Measurements from ENCODE around the gene ERCC1. TPM values are rescaled to one million over a fixed set of nuclear protein-coding genes. Genes with fewer than 3 reads are reported as not detected.

ERCC1 gene
- total RNA-seq, 2 experiments from 2014 or later, result 32.5 to 32.6 TPM

DNA sequence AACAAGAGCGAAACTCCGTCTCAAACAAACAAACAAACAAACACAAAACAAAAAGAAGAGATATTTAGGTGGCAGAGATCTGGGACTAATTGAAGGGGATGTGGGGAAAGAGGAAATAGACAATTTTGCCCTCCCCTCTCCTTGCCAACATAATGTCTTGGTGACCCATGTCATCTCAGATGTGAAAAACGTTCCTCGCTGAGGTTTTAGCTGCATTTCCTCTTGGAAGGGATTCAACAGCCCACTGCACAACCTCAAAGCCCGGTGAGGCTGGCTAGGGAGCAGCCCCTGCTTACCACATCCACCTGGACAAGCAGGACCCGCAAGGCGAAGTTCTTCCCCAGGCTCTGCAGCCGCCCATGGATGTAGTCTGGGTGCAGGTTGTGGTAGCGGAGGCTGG, 4.9 kb downstream of the ERCC1 start:
- Histone ChIP-seq H3K27ac (ENCODE audit: low read depth in 1 of 2, low read length in 2 of 2) (no peak overlapping the region), H3K27me3 (ENCODE audit: control insufficient read depth in 1 of 2, insufficient read depth in 2 of 2, low read length in 2 of 2) (no peaks in the 10 kb centered on the region), H3K4me3 (ENCODE audit: low read length) (no peak overlapping the region), H3K4me1 (ENCODE audit: insufficient read depth, low read length) (peaks cover 35% of the 10 kb centered on the region), H3K9me3 (ENCODE audit: control insufficient read depth in 1 of 2, insufficient read depth in 1 of 2, low read length in 2 of 2) (no peaks in the 10 kb centered on the region), H3K36me3 (ENCODE audit: insufficient read depth, low read length) (peaks cover 36% of the 10 kb centered on the region)
- H3K36me3 Mint-ChIP-seq (ENCODE audit: low read depth), result peaks cover 55% of the 10 kb centered on the region
- H3K4me3 Mint-ChIP-seq, result no peak overlapping the region
- CTCF ChIA-PET, result no interaction called here
- H3K9me3 Mint-ChIP-seq, result no peaks in the 10 kb centered on the region
- intact Hi-C loops (cut with DNase I, micrococcal nuclease), result no loop called here
- peaks cover 39% of the 10 kb centered on the region for H3K4me1 Mint-ChIP-seq (ENCODE audit: low read depth)
- H3K27me3 Mint-ChIP-seq, result no peaks in the 10 kb centered on the region
- no peak overlapping the region for H3K27ac Mint-ChIP-seq
- TF ChIP-seq, protein P1, sequence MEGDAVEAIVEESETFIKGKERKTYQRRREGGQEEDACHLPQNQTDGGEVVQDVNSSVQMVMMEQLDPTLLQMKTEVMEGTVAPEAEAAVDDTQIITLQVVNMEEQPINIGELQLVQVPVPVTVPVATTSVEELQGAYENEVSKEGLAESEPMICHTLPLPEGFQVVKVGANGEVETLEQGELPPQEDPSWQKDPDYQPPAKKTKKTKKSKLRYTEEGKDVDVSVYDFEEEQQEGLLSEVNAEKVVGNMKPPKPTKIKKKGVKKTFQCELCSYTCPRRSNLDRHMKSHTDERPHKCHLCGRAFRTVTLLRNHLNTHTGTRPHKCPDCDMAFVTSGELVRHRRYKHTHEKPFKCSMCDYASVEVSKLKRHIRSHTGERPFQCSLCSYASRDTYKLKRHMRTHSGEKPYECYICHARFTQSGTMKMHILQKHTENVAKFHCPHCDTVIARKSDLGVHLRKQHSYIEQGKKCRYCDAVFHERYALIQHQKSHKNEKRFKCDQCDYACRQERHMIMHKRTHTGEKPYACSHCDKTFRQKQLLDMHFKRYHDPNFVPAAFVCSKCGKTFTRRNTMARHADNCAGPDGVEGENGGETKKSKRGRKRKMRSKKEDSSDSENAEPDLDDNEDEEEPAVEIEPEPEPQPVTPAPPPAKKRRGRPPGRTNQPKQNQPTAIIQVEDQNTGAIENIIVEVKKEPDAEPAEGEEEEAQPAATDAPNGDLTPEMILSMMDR (IDR thresholded peaks at IDR 0.05), result no peak
- POLR2A ChIA-PET, result no interaction called here
- DNase-seq (peak in 1 of 14 experiments; percentile 21), ATAC-seq (ENCODE audit: poor library complexity) (no peak)

DNA sequence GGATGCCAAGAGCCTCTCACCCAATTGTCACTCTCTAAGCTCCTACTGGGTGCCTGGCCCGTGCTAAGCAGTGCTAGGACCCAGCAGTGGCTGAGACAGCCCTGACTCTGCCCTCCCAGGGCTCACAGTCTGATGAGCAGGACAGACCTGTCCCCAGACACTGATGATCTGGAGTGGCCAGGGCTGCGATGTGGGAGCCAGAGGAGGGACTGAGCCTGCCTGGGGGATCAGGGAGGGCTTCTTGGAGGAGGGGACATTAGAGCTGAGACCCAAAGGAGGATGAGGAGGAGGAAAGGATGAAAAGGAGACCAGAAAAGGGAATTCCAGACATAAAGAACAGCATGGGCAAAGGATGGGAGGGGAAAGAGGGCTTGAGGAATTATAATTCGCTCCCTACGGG, 6.6 kb downstream of the ERCC1 start:
- DNase-seq (peak in 1 of 14 experiments; percentile 5), ATAC-seq (ENCODE audit: poor library complexity) (no peak)
- Mint-ChIP-seq H3K27ac (no peak overlapping the region), H3K36me3 (ENCODE audit: low read depth) (peaks cover 56% of the 10 kb centered on the region), H3K4me3 (no peak overlapping the region), H3K4me1 (ENCODE audit: low read depth) (peaks cover 26% of the 10 kb centered on the region), H3K9me3 (no peaks in the 10 kb centered on the region), H3K27me3 (no peaks in the 10 kb centered on the region)
- Histone ChIP-seq H3K4me1 (ENCODE audit: insufficient read depth, low read length) (peaks cover 20% of the 10 kb centered on the region), H3K9me3 (ENCODE audit: control insufficient read depth in 1 of 2, insufficient read depth in 1 of 2, low read length in 2 of 2) (no peaks in the 10 kb centered on the region), H3K4me3 (ENCODE audit: low read length) (no peak overlapping the region), H3K27ac (ENCODE audit: low read depth in 1 of 2, low read length in 2 of 2) (no peak overlapping the region), H3K36me3 (ENCODE audit: insufficient read depth, low read length) (peaks cover 46% of the 10 kb centered on the region), H3K27me3 (ENCODE audit: control insufficient read depth in 1 of 2, insufficient read depth in 2 of 2, low read length in 2 of 2) (no peaks in the 10 kb centered on the region)
- ChIA-PET POLR2A (no interaction called here), CTCF (interaction anchor here (0.6 kb wide), 1 partner anchor 69 kb away, joined by 3 read pairs; no protein-coding TSS in a partner anchor)
- TF ChIP-seq, protein P1 (IDR thresholded peaks at IDR 0.05), result no peak
- intact Hi-C loops (cut with DNase I, micrococcal nuclease), result no loop called here

DNA sequence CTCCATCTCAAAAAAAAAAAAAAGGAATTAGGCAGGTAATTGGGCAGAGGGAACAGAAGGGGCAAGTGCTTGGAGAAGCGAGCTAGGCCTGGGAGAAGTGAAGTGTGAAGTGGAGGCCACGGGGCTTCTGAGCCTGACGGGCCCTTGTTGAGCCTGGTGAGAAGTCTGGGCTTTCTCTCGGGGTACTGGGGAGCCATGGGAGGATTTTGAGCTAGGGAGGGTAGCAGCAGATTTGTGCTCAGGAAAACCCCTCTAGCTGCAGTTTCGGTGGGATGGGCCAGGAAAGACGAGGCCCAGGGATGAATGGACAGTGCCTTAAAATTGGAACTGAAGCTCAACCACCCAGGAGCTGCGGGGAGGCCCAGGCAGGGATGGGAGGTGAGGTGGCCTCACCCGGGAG, 9.2 kb downstream of the ERCC1 start:
- Histone ChIP-seq H3K4me3 (ENCODE audit: low read length) (no peak overlapping the region), H3K27ac (ENCODE audit: low read depth in 1 of 2, low read length in 2 of 2) (no peak overlapping the region), H3K36me3 (ENCODE audit: insufficient read depth, low read length) (peaks cover 38% of the 10 kb centered on the region), H3K9me3 (ENCODE audit: control insufficient read depth in 1 of 2, insufficient read depth in 1 of 2, low read length in 2 of 2) (no peaks in the 10 kb centered on the region), H3K4me1 (ENCODE audit: insufficient read depth, low read length) (peaks cover 9% of the 10 kb centered on the region), H3K27me3 (ENCODE audit: control insufficient read depth in 1 of 2, insufficient read depth in 2 of 2, low read length in 2 of 2) (no peaks in the 10 kb centered on the region)
- ATAC-seq (ENCODE audit: poor library complexity) (no peak), DNase-seq (no peak)
- H3K27me3 Mint-ChIP-seq, result no peaks in the 10 kb centered on the region
- no peak overlapping the region for H3K27ac Mint-ChIP-seq
- ChIA-PET POLR2A (no interaction called here), CTCF (interaction anchor here (1.3 to 1.8 kb wide), 2 partner anchors 25 to 64 kb away, joined by 4 to 5 read pairs; no protein-coding TSS in a partner anchor)
- H3K4me3 Mint-ChIP-seq, result no peak overlapping the region
- TF ChIP-seq, protein P1 (IDR thresholded peaks at IDR 0.05), result no peak
- H3K4me1 Mint-ChIP-seq (ENCODE audit: low read depth), result peaks cover 11% of the 10 kb centered on the region
- peaks cover 47% of the 10 kb centered on the region for H3K36me3 Mint-ChIP-seq (ENCODE audit: low read depth)
- H3K9me3 Mint-ChIP-seq, result no peaks in the 10 kb centered on the region
- intact Hi-C loops (cut with DNase I, micrococcal nuclease), result no loop called here

Measured in CD4-positive, alpha-beta T cell (primary cell).